Cardiac muscle cell (in vitro differentiated cells and primary cell): ENCODE measurements around the gene AARS2. TPM values are rescaled to one million over a fixed set of nuclear protein-coding genes. Genes with fewer than 3 reads are reported as not detected.
A peak's percentile ranks its signal among the peaks of the same experiment; 100 is the strongest.

Experiments
- DNase-seq, 2 donors: peaks; one replicate each; pipeline versions ENCODE4 v3.0.0 to v3.0.0-alpha.2; 2010 to 2017; ENCODE audit warnings: low read depth in 1 of 2, low spot score in 1 of 2
- H3K27ac ChIP-seq: fragments of 200-600 bp; sonication (generic); 2 replicates; pipeline ENCODE4 v1.5.1; 2016
- H3K27me3 ChIP-seq: fragments of 200-600 bp; sonication (generic); 2 replicates; pipeline ENCODE4 v1.6.0; 2016; ENCODE audit warnings: control low read depth
- H3K36me3 ChIP-seq: fragments of 200-600 bp; sonication (generic); 2 replicates; pipeline ENCODE4 v1.5.1; 2016; ENCODE audit warnings: control low read depth
- H3K4me1 ChIP-seq: fragments of 200-600 bp; sonication (generic); 2 replicates; pipeline ENCODE4 v1.8.1; 2017; ENCODE audit warnings: low read depth, mild to moderate bottlenecking, mixed run types
- H3K4me3 ChIP-seq: fragments of 200-600 bp; sonication (generic); 2 replicates; pipeline ENCODE4 v1.5.1; 2016; ENCODE audit warnings: mild to moderate bottlenecking
- H3K9me3 ChIP-seq: fragments of 200-600 bp; sonication (generic); 2 replicates; pipeline ENCODE4 v1.5.1; 2017; ENCODE audit warnings: low read depth, mild to moderate bottlenecking, control low read depth
- polyA plus RNA-seq: library from polyadenylated mRNA; unstranded; fragments of >200 nt; fragmentation: Nextera tagmentation; extraction: Ambion mirVana; gene quantifications from 2 replicates; pipeline ENCODE4 v1.2.1, GENCODE V29; 2016
- total RNA-seq: library from RNA; depleted of rRNA; stranded (reverse); fragments of >200 nt; gene quantifications from 2 replicates; pipeline ENCODE4 v1.2.3, GENCODE V29; 2016
- TF ChIP-seq, protein P1 (sequence below): IDR thresholded peaks from 2 replicates; pipeline ENCODE4 v1.5.1; 2012; ENCODE audit warnings: low read depth, mild to moderate bottlenecking, low read length

Gene AARS2
- total and polyA plus RNA-seq, 2 experiments from 2014 or later: 22.9 to 26.7 TPM

DNA sequence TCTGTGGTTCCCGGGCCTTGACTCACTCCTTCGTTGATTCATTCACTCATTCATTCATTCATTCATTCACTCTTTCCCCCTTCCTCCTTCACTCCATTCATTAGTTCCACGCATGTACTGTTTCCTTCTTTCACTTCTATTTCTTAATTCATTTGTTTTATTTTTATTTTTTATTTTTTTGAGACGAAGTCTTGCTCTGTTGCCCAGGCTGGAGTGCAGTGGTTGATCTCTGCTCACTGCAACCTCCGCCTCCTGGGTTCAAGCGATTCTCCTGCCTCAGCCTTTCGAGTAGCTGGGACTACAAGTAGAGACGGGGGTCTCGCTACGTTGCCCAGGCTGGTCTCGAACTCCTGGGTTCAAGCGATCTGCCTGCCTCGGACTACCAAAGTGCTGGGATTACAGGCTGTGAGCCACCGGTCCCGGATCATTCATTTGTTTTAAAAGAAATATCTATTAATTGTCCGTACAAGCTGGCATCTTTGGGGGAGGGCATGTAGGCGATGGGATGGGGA, 47.4 kb downstream of the AARS2 start:
- Histone ChIP-seq H3K9me3 (no peaks in the 10 kb centered on the region), H3K36me3 (no peaks in the 10 kb centered on the region), H3K4me1 (peaks cover 6% of the 10 kb centered on the region), H3K27ac (no peak overlapping the region), H3K27me3 (peaks cover 23% of the 10 kb centered on the region), H3K4me3 (peak overlapping the region; percentile 44)
- no peak for DNase-seq
- TF ChIP-seq, protein P1, sequence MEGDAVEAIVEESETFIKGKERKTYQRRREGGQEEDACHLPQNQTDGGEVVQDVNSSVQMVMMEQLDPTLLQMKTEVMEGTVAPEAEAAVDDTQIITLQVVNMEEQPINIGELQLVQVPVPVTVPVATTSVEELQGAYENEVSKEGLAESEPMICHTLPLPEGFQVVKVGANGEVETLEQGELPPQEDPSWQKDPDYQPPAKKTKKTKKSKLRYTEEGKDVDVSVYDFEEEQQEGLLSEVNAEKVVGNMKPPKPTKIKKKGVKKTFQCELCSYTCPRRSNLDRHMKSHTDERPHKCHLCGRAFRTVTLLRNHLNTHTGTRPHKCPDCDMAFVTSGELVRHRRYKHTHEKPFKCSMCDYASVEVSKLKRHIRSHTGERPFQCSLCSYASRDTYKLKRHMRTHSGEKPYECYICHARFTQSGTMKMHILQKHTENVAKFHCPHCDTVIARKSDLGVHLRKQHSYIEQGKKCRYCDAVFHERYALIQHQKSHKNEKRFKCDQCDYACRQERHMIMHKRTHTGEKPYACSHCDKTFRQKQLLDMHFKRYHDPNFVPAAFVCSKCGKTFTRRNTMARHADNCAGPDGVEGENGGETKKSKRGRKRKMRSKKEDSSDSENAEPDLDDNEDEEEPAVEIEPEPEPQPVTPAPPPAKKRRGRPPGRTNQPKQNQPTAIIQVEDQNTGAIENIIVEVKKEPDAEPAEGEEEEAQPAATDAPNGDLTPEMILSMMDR: no peak

- H3K27ac ChIP-seq: peak within 1 kb of the TSS; percentile 32
- H3K36me3 ChIP-seq: no peaks in the 10 kb centered on the region
- H3K4me3 ChIP-seq: peak within 1 kb of the TSS; percentile 44
- DNase-seq: peak; percentile 94 to 95
- peaks cover 6% of the 10 kb centered on the region for H3K4me1 ChIP-seq
- TF ChIP-seq, protein P1: peak; percentile 36
- no peaks in the 10 kb centered on the region for H3K9me3 ChIP-seq
- peaks cover 19% of the 10 kb centered on the region for H3K27me3 ChIP-seq
Measured at GRCh38 chr6:44265007-44265721, 48.0 kb downstream of the AARS2 start, which contains the start of gene NFKBIE. Gene NFKBIE (minus strand): TSS chr6:44265551. CDS start chr6:44265346, 205 bp downstream.

DNA sequence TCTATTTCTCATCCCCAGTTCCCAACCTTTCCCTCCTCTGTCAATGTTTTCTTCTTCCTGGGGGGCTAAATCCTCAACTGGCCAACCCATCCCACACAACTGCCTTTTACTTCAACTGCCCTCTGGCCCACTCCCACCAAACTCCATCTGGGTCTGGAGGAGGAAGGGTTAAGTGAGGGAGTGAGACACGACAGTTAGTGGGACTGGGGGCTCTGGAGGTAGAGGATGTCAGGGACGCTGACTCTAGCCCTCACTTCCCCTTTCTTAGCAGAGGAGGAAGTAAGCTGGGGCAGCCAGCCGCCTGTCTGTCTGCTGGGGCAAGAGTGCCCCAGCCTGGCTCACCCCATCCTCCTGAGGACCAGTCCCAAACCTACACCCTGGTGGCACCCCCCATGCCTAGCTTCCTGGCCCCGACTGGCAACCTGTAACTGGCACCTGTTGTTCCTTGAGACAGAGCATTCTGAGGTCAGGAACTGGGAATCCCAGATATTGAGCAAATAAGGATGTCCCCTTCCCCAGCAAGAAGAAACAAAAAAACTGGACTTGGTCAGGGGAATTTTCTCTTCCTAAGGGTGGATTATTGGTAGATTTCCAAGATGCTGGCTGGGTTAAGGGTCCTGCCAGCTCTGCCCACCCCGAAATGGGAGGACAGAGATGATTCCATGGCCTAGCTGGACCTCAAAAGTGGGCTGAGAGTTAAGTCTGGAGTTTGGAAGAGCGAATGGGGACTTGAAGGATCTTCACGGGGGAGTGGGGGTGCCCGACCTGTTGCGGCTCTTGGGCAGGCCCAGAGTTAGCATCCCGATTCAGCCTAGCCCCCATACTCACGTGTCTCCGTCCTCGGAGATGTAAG, 48.8 kb downstream of the AARS2 start:
- Histone ChIP-seq H3K9me3 (no peaks in the 10 kb centered on the region), H3K36me3 (no peaks in the 10 kb centered on the region), H3K4me1 (peaks cover 6% of the 10 kb centered on the region), H3K27me3 (peaks cover 11% of the 10 kb centered on the region), H3K27ac (no peak overlapping the region), H3K4me3 (peak overlapping the region; percentile 44)
- no peak for DNase-seq
- TF ChIP-seq, protein P1: no peak

DNA sequence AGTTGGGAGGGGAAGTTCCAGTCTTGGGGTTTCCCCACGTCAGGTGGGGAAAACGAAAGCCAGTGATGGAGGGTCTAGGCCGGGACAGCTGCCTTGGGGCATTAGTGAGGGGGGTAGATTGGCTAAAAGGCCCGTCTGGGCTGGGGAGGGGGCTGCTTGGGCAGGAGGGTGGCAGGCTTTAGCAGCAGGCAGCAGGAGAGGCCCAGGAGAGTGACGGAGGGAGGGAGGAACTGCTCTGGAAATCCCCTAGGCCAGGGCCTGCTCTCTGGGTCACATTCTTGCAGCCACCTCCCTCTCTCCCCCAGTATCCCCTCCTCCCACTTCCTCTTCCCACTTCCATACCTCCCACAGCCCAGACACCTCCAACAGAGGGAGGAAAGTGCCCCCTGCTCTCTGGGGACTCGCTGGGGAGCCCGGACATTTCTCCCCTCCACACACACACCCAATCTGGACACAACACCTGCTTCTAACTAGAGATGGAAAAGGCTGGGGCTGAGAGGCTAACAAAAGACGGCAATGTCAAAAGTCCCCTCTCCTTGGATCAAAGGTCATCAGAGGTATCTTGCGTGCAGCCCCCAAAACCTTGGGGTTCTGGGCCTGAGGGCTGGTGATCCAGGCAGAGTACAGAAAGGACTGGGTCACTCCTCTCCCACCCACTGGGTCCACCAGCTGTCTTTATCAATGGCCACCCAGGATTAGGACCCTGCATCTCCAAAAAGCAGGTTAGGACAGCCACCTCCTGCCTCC, 49.6 kb downstream of the AARS2 start:
- no peaks in the 10 kb centered on the region for H3K9me3 ChIP-seq
- H3K27me3 ChIP-seq: peaks cover 3% of the 10 kb centered on the region
- peak in 1 of 2 donors; percentile 43 for DNase-seq
- no peak overlapping the region for H3K27ac ChIP-seq
- H3K36me3 ChIP-seq: no peaks in the 10 kb centered on the region
- peaks cover 6% of the 10 kb centered on the region for H3K4me1 ChIP-seq
- TF ChIP-seq, protein P1: no peak
- no peak overlapping the region for H3K4me3 ChIP-seq
